Prostate gland (tissue), 2 donors: Measurements from ENCODE around the gene ZNF487. TPM values are rescaled to one million over a fixed set of nuclear protein-coding genes. Genes with fewer than 3 reads are reported as not detected.

ENCODE experiments used
- DNase-seq: peaks from one replicate; pipeline ENCODE4 v3.0.0-alpha.2; 2019; ENCODE audit warnings: low spot score
- H3K27ac ChIP-seq, 2 donors: fragments of 200-600 bp; sonication (generic); 2 replicates each; pipeline ENCODE4 v1.5.1; 2017 to 2019
- H3K27me3 ChIP-seq: fragments of 200-600 bp; sonication (generic); replicated peaks from 2 replicates; pipeline ENCODE4 v1.5.1; 2019; ENCODE audit not compliant: insufficient read depth
- H3K36me3 ChIP-seq, 2 donors: fragments of 200-600 bp; sonication (generic); 1 replicate in 1 of 2; 2 replicates in 1 of 2; pipeline versions ENCODE4 v1.5.1 to v1.8.1; 2017 to 2019
- H3K4me1 ChIP-seq: fragments of 200-600 bp; sonication (generic); replicated peaks from 2 replicates; pipeline ENCODE4 v1.5.1; 2019
- H3K4me3 ChIP-seq, 2 donors: fragments of 200-600 bp; sonication (generic); 2 replicates each; pipeline ENCODE4 v1.5.1; 2017 to 2019
- H3K9me3 ChIP-seq: fragments of 200-600 bp; sonication (generic); 2 replicates; pipeline ENCODE4 v1.5.1; 2017
- POLR2A ChIP-seq: fragments of 450-650 bp; IDR thresholded peaks from one replicate; pipeline ENCODE4 v1.6.1; 2016; ENCODE audit warnings: antibody characterized with exemption, mild to moderate bottlenecking
- POLR2AphosphoS5 ChIP-seq: sonication (generic); formaldehyde crosslinking; IDR thresholded peaks from one replicate; pipeline ENCODE4 v1.6.1; 2017; ENCODE audit warnings: antibody characterized with exemption
- WGBS: methylation state at CpG from one replicate; pipeline ENCODE4 v1.1.5; 2018; 5-methylcytosine and 5-hydroxymethylcytosine counted together
- intact Hi-C: fragments of 100-400 bp; cut with DNase I; formaldehyde crosslinking; loops from one replicate; pipeline ENCODE4 v1.14.2; 2022
- total RNA-seq, 2 donors: library from RNA; depleted of rRNA; stranded (reverse); fragments of >200 nt; gene quantifications; one replicate each; pipeline ENCODE4 v1.1.0, GENCODE V29; 2016
- TF ChIP-seq, protein P1 (sequence below), 4 experiments: fragments of 200-600 bp in 2 of 4; fragments of 450-650 bp in 2 of 4; sonication (generic) in 2 of 4; IDR thresholded peaks; 1 replicate in 3 of 4; 2 replicates in 1 of 4; pipeline ENCODE4 v1.5.1; 2016 to 2019; ENCODE audit warnings: antibody characterized with exemption in 4 of 4, mild to moderate bottlenecking in 2 of 4, moderate library complexity in 2 of 4

The ZNF487 gene
- total RNA-seq = 10 to 100 TPM in 1 of 2 donors, 1 to 10 TPM in 1; 6.6 to 12.5 TPM

DNA sequence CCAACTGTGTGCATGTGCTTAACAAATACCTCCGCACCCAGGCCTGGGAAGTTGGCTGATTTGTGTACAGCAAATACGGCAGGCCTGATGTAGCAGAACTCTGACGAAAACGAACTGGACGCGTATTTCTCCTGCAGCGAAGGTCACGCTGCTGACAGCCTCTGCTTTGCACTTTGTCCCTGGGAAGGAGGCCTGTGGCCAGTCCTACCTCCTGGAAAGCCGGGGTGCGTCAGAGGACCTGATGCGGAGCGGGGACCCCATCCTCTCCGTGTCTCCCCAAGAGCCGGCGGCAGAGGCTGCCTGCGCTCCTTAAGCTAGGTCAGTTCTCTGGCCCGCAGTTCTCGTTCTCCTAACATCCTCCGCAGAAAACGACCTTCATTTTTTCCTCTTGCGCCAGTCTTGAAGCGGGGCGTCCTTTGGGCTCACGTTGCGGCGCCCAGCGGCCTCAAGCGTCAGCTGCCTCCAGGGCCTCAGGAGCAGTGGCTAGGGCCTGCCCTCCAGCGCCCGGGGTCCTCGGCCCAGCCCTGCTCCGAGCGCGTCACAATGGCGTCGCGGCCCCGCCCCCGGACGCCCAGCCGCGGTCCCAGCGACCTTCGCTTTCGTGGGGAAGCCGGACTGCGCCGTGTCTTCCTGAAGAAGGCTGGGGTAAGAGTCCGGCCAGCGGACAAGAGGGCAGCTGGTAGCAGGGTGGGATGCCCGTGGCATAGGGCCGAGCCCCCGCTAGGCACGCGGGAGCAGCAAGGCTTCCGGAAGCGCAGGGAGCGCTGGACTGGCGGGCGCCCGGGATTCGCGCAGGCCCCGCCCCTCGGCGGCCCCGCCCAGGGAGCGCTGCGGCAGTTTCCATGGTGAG is at the start of gene ZNF487:
Gene ZNF487, plus strand, starts transcription at position 821 of the 850 bp plus-strand sequence. CDS start 38,703 bp downstream, outside the sequence.
- TF ChIP-seq POLR2A = peak; percentile 92
- peak; percentile 68 for TF ChIP-seq POLR2AphosphoS5
- TF ChIP-seq, protein P1, sequence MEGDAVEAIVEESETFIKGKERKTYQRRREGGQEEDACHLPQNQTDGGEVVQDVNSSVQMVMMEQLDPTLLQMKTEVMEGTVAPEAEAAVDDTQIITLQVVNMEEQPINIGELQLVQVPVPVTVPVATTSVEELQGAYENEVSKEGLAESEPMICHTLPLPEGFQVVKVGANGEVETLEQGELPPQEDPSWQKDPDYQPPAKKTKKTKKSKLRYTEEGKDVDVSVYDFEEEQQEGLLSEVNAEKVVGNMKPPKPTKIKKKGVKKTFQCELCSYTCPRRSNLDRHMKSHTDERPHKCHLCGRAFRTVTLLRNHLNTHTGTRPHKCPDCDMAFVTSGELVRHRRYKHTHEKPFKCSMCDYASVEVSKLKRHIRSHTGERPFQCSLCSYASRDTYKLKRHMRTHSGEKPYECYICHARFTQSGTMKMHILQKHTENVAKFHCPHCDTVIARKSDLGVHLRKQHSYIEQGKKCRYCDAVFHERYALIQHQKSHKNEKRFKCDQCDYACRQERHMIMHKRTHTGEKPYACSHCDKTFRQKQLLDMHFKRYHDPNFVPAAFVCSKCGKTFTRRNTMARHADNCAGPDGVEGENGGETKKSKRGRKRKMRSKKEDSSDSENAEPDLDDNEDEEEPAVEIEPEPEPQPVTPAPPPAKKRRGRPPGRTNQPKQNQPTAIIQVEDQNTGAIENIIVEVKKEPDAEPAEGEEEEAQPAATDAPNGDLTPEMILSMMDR (IDR thresholded peaks at IDR 0.05) = peak in 2 of 4 experiments; percentile 12 to 37
- DNase-seq = peak; percentile 82
- Histone ChIP-seq H3K27me3 (no peaks in the 10 kb centered on the region), H3K9me3 (no peaks in the 10 kb centered on the region), H3K4me1 (no peaks in the 10 kb centered on the region), H3K27ac (peak within 1 kb of the TSS; percentile 94 to 97), H3K36me3 (no peaks in the 10 kb centered on the region), H3K4me3 (peak within 1 kb of the TSS; percentile 62 to 82)
- WGBS = under 1% methylated on average over 45 of the region's 69 CpGs
- intact Hi-C loops = loop anchor here (2.0 kb wide), 1 partner anchor 16 kb away; no protein-coding TSS in a partner anchor

GRCh38 chr10:43387678-43388032 is 49.3 kb upstream of the ZNF487 start:
- Histone ChIP-seq H3K27ac (no peak overlapping the region), H3K27me3 (no peaks in the 10 kb centered on the region), H3K4me3 (no peak overlapping the region), H3K4me1 (peaks cover 2% of the 10 kb centered on the region), H3K9me3 (no peaks in the 10 kb centered on the region), H3K36me3 (peaks cover 0 to 49% of the 10 kb centered on the region in 2 donors)
- 80% methylated on average over 5 of the region's 5 CpGs for WGBS
- DNase-seq = no peak
- TF ChIP-seq POLR2A = no peak
- no peak for TF ChIP-seq POLR2AphosphoS5
- TF ChIP-seq, protein P1 (IDR thresholded peaks at IDR 0.05) = no peak
- intact Hi-C loops = no loop called here

DNA sequence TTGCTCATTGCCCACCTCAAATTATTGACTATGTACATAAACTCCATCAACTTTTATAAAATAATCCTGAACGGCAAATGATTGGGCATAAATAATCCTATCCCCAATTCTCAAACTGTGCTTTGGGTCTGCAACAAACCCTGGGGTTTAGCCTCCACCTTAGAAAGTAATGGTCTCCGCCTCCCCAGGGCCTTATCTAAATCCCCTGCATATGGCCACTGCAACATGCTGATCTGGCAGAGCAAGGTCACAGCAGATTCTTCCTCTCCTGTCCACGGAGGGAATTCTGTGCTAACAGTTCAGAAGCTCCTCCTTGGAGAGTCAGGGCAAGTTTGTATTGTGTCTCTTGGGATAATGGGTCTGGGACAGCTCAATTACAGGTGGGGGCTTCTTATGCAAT is 47.0 kb upstream of the ZNF487 start:
- WGBS = 64% methylated on average over 3 of the region's 3 CpGs
- intact Hi-C loops = no loop called here
- H3K27me3 ChIP-seq = no peaks in the 10 kb centered on the region
- peaks cover 0 to 56% of the 10 kb centered on the region in 2 donors for H3K36me3 ChIP-seq
- no peak for DNase-seq
- H3K27ac ChIP-seq = no peak overlapping the region
- no peak overlapping the region for H3K4me3 ChIP-seq
- H3K4me1 ChIP-seq = peaks cover 2% of the 10 kb centered on the region
- TF ChIP-seq, protein P1 (IDR thresholded peaks at IDR 0.05) = no peak
- no peak for TF ChIP-seq POLR2A
- TF ChIP-seq POLR2AphosphoS5 = no peak
- no peaks in the 10 kb centered on the region for H3K9me3 ChIP-seq

- 73% methylated on average over 5 of the region's 5 CpGs for WGBS
- intact Hi-C loops = no loop called here
- no peak overlapping the region for H3K27ac ChIP-seq
- H3K4me3 ChIP-seq = no peak overlapping the region
- no peak for DNase-seq
- H3K4me1 ChIP-seq = peaks cover 2% of the 10 kb centered on the region
- H3K27me3 ChIP-seq = no peaks in the 10 kb centered on the region
- no peak for TF ChIP-seq POLR2A
- TF ChIP-seq, protein P1 (IDR thresholded peaks at IDR 0.05) = no peak
- TF ChIP-seq POLR2AphosphoS5 = no peak
- no peaks in the 10 kb centered on the region for H3K9me3 ChIP-seq
- peaks cover 0 to 56% of the 10 kb centered on the region in 2 donors for H3K36me3 ChIP-seq
Observed at GRCh38 chr10:43390333-43390732, 46.6 kb upstream of the ZNF487 start.

DNA sequence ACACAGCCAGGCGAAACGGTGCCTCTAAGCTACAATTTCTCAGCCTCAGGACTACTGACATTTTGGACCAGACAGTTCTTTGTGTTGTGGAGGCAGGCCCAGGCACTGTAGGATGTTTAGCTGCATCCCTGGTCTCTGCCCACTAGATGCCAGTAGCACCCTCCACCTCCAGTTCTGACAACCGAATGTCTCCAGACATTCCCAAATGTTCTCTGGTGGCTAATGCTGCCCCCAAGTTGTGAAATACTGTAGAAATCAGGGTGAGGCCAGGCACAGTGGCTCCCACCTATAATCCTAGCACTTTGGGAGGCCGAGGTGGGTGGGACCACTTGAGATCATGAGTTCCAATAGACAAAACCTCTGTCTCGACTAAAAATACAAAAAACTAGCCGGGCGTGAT is 46.2 kb upstream of the ZNF487 start:
- Histone ChIP-seq H3K4me3 (no peak overlapping the region), H3K36me3 (peaks cover 0 to 56% of the 10 kb centered on the region in 2 donors), H3K9me3 (no peaks in the 10 kb centered on the region), H3K4me1 (peaks cover 2% of the 10 kb centered on the region), H3K27ac (no peak overlapping the region), H3K27me3 (no peaks in the 10 kb centered on the region)
- no peak for DNase-seq
- TF ChIP-seq POLR2A = no peak
- TF ChIP-seq, protein P1 (IDR thresholded peaks at IDR 0.05) = peak in 2 of 4 experiments; percentile 8 to 28
- intact Hi-C loops = no loop called here
- 52% methylated on average over 7 of the region's 7 CpGs for WGBS
